ENCODE measurements around the gene TBX21.
"Not testable (repeated sequence)": the region's sequence is repeated elsewhere in the genome, so short reads cannot be mapped to it uniquely, and the experiment has no call there.

The TBX21 gene

DNA sequence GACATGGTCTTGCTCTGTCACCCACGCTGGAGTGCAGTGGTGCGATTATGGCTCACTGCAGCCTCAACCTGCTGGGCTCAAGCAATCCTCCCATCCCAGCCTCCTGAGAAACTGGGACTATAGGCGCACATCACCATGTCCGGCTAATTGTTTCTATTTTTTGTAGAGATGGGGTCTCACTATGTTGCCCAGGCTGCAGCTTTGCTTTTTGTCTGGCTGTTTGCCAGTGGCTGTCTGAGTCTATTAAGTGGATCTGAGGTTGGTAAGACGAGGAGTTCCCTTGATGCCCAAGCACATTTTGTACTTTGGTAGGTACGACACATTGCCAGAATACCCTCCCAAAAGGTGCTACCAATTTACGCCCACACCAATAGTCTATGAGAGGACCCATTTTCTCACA lies 5.1 kb downstream of the TBX21 start:
- Mint-ChIP-seq H3K4me3 (no peak overlapping the region), H3K9me3 (no peaks in the 10 kb centered on the region), H3K27me3 (no peaks in the 10 kb centered on the region), H3K27ac (no peak overlapping the region), H3K36me3 (no peaks in the 10 kb centered on the region), H3K4me1 (peaks cover 62% of the 10 kb centered on the region)
- CTCF ChIA-PET: interaction anchor here (9.9 kb wide), 1 partner anchor 39 kb away, joined by 128 read pairs; no protein-coding TSS in a partner anchor
- no peak for DNase-seq

DNA sequence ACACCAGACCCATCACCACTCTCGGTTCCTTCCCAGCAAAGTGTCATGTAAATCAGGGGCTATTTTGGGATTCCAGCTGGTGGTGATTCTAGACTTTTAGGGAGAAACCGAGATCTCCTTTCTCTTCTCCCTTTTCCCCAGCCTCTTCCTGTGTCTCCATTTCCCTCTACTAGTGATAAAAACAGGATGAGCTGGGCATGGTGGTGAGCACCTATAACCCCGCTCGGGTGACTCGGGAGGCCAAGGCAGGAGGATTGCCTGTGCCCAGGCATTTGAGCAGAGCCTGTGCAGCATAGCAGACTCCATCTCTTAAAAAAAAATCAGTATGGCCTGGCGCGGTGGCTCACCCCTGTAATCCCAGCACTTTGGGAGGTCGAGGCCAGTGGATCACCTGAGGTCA lies 6.1 kb downstream of the TBX21 start:
- H3K4me3 Mint-ChIP-seq: no peak overlapping the region
- H3K9me3 Mint-ChIP-seq: no peaks in the 10 kb centered on the region
- H3K36me3 Mint-ChIP-seq: no peaks in the 10 kb centered on the region
- no peak overlapping the region for H3K27ac Mint-ChIP-seq
- peaks cover 60% of the 10 kb centered on the region for H3K4me1 Mint-ChIP-seq
- H3K27me3 Mint-ChIP-seq: no peaks in the 10 kb centered on the region
- no peak for DNase-seq
- CTCF ChIA-PET: interaction anchor here (9.9 kb wide), 1 partner anchor 40 kb away, joined by 128 read pairs; no protein-coding TSS in a partner anchor

DNA sequence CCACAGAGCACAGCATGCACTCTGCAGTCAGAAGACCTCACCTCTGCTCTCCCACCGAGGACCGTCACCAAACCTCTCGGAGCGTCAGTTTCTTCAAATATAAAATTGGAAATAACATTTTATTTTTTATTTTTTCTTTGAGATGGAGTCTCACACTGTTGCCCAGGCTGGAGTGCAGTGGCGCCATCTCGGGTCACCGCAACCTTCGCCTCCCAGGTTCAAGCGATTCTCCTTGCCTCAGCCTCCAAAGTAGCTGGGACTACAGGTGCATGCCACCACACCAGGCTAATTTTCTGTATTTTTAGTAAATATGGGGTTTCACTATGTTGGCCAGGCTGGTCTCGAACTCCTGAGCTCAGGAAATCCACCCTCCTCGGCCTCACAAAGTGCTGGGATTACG lies 6.9 kb downstream of the TBX21 start:
- not testable (repeated sequence) for H3K27ac Mint-ChIP-seq, H3K27me3 Mint-ChIP-seq, H3K36me3 Mint-ChIP-seq, H3K9me3 Mint-ChIP-seq, DNase-seq, H3K4me3 Mint-ChIP-seq
- CTCF ChIA-PET: interaction anchor here (9.9 kb wide), 1 partner anchor 41 kb away, joined by 128 read pairs; no protein-coding TSS in a partner anchor
- H3K4me1 Mint-ChIP-seq: peaks cover 52% of the 10 kb centered on the region

DNA sequence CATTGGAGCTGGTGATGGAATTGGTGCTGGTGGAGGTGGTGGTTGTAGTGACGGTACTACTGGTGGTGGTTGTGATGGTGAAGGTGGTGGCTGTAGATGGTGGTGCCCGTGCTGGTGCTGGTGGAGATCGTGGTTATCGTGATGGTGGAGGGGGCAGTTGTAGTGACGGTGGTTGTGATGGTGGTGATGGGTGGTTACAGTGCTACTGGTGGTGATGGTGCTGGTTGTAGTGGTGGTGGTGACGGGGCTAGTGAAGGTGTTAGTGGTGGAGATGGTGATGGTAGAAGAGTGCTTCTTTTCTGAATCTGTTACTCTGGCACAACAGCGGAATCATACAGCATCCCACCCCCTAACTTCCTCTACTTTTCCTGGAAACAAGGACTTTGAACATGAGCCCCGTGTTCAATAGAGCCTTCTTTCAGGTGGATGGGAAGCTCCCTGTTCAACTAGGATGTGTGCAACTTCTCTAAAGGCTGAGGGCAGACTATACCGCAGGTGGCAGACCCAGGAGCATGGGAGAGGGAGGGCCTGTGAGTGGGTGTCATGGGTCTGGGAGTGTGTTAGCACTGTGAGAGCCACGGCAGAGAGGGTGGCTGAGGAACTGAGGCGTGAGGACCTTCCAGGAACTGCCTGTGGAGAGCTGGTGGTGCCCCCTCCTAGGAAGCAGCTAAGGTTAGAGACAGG lies 8.2 kb downstream of the TBX21 start:
- Mint-ChIP-seq H3K9me3 (no peaks in the 10 kb centered on the region), H3K27ac (no peak overlapping the region), H3K36me3 (peaks cover 6% of the 10 kb centered on the region), H3K4me3 (no peak overlapping the region), H3K4me1 (peaks cover 39% of the 10 kb centered on the region), H3K27me3 (no peaks in the 10 kb centered on the region)
- CTCF ChIA-PET: interaction anchor here (0.8 to 9.9 kb wide), 9 partner anchors 9 to 78 kb away, joined by 3 to 128 read pairs (median 6); partner anchors contain the start of gene TBX21
- no peak for DNase-seq

DNA sequence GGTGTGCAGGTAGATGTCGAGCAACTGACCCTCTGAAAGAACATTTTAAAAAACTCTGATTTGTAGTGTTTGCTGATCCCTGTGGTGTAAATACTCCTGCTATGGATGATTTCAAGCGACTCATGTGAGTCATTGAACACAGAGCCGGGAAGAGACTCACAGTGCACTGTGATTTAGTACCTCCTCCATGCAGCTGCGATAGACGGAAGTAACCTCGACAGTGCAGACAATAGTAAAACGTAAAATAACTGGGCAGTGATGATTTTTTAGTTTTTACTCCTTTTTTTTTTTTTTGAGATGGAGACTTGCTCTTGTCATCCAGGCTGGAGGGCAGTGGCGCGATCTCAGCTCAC lies 8.7 kb downstream of the TBX21 start:
- Mint-ChIP-seq H3K27ac (no peak overlapping the region), H3K4me3 (no peak overlapping the region), H3K9me3 (no peaks in the 10 kb centered on the region), H3K36me3 (peaks cover 6% of the 10 kb centered on the region), H3K4me1 (peaks cover 34% of the 10 kb centered on the region), H3K27me3 (no peaks in the 10 kb centered on the region)
- CTCF ChIA-PET: interaction anchor here (1.0 to 9.9 kb wide), 7 partner anchors 9 to 78 kb away, joined by 3 to 128 read pairs (median 7); partner anchors contain the start of gene TBX21
- DNase-seq: no peak

DNA sequence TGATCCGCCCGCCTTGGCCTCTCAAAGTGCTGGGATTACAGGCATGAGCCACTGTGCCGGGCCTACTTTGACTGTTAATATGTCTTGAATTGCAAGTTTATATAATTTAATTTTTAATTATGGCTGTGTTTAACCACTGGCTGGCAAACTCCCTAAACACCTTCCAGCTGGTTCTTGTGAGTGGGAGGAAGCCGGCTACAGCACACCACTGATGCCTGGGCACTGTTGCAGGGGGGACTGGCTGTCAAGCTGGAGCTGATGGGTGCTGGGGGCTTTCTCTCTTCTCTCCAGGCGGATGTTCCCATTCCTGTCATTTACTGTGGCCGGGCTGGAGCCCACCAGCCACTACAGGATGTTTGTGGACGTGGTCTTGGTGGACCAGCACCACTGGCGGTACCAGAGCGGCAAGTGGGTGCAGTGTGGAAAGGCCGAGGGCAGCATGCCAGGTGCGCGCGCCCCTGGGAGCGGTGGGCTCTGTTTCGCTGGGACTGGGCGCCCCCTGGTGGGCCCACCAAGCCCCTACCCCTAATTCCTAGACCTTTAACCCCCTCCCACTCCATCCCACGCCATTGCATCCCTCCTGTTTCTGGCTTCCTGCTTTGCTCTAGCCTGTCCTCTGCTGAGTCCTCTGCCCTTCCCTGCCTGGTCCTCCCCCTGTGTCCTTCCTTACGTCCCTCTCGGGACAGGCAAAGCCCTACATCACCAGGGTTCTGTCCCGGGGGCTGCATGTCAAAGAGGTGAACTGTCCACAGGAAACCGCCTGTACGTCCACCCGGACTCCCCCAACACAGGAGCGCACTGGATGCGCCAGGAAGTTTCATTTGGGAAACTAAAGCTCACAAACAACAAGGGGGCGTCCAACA lies 9.5 kb downstream of the TBX21 start:
- Mint-ChIP-seq H3K9me3 (no peaks in the 10 kb centered on the region), H3K4me1 (peaks cover 28% of the 10 kb centered on the region), H3K36me3 (peaks cover 6% of the 10 kb centered on the region), H3K27ac (no peak overlapping the region), H3K4me3 (no peak overlapping the region), H3K27me3 (no peaks in the 10 kb centered on the region)
- CTCF ChIA-PET: interaction anchor here (1.0 to 9.9 kb wide), 7 partner anchors 10 to 79 kb away, joined by 3 to 128 read pairs (median 7); partner anchors contain the start of gene TBX21
- DNase-seq: peak; percentile 65

DNA sequence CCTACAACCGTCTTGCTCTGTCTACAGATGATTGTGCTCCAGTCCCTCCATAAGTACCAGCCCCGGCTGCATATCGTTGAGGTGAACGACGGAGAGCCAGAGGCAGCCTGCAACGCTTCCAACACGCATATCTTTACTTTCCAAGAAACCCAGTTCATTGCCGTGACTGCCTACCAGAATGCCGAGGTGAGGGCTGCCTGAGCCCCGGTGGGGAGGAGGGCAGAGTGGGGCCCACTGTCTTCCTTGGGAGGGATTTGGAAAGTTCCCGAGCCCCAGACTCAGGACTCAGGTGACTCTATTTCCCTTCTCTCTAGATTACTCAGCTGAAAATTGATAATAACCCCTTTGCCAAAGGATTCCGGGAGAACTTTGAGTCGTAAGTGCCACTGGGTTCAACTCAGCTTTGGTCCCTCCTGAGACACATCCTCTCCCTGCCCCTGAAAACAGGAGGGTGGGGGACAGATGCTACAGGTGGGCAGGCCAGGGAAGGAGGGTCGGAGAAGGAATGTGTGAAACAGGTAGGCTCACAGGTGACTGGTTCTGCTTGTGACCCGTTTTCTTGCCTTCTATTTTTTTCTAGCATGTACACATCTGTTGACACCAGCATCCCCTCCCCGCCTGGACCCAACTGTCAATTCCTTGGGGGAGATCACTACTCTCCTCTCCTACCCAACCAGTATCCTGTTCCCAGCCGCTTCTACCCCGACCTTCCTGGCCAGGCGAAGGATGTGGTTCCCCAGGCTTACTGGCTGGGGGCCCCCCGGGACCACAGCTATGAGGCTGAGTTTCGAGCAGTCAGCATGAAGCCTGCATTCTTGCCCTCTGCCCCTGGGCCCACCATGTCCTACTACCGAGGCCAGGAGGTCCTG lies 11.4 kb downstream of the TBX21 start:
- peaks cover 6% of the 10 kb centered on the region for H3K36me3 Mint-ChIP-seq
- H3K27ac Mint-ChIP-seq: no peak overlapping the region

DNA sequence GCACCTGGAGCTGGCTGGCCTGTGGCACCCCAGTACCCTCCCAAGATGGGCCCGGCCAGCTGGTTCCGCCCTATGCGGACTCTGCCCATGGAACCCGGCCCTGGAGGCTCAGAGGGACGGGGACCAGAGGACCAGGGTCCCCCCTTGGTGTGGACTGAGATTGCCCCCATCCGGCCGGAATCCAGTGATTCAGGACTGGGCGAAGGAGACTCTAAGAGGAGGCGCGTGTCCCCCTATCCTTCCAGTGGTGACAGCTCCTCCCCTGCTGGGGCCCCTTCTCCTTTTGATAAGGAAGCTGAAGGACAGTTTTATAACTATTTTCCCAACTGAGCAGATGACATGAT lies 12.0 kb downstream of the TBX21 start:
- Mint-ChIP-seq H3K27me3 (no peaks in the 10 kb centered on the region), H3K4me3 (no peak overlapping the region), H3K9me3 (no peaks in the 10 kb centered on the region), H3K36me3 (peaks cover 6% of the 10 kb centered on the region), H3K4me1 (peaks cover 26% of the 10 kb centered on the region), H3K27ac (no peak overlapping the region)
- DNase-seq: no peak
- CTCF ChIA-PET: interaction anchor here (9.9 kb wide), 1 partner anchor 46 kb away, joined by 128 read pairs; no protein-coding TSS in a partner anchor

More for the DNA sequence above, 11.4 kb downstream of the TBX21 start:
- CTCF ChIA-PET: interaction anchor here (9.9 kb wide), 1 partner anchor 45 kb away, joined by 128 read pairs; no protein-coding TSS in a partner anchor
- no peaks in the 10 kb centered on the region for H3K9me3 Mint-ChIP-seq
- H3K4me3 Mint-ChIP-seq: no peak overlapping the region
- peaks cover 26% of the 10 kb centered on the region for H3K4me1 Mint-ChIP-seq
- DNase-seq: no peak
- no peaks in the 10 kb centered on the region for H3K27me3 Mint-ChIP-seq

DNA sequence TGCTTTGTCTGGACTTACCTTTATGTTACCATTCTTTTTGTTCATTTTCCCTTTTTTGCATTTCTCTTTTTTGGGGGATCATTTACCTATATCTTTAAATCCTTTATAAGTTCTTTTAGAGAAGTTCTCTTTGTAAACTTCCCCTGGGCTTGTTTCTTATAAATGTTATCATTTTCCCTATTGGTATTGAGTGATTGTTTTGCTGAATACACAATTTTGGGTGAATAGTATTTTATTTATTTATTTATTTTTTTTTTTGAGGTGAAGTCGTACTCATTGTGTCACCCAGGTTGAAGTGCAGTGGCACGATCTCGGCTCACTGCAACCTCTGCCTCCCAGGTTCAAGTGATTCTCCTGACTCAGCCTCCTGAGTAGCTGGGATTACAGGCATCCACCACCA lies 18.4 kb downstream of the TBX21 start:
- H3K36me3 Mint-ChIP-seq: no peaks in the 10 kb centered on the region
- H3K9me3 Mint-ChIP-seq: peaks cover 3% of the 10 kb centered on the region
- DNase-seq: no peak
- no peaks in the 10 kb centered on the region for H3K27me3 Mint-ChIP-seq
- no peak overlapping the region for H3K4me3 Mint-ChIP-seq
- H3K4me1 Mint-ChIP-seq: no peaks in the 10 kb centered on the region
- CTCF ChIA-PET: no interaction called here
- no peak overlapping the region for H3K27ac Mint-ChIP-seq

DNA sequence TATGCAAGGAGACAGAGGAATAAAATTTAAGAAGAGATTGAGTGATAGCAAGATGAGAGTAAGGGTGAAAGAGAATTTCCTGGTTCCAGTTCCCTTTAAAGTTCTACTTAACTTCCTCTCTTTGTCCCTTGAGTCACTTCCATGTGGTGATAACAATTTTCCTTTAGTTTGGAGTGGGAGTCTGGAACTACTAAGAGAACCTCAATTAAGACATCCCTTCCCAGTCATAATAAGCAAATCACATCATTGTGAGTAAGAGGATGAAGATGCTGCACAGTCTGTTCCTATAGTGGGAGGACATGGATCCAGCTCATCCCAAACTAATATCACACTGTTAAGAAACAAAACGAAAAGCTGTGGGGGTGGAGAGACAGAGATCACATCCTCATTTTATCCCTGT lies 24.4 kb downstream of the TBX21 start:
- Mint-ChIP-seq H3K4me1 (no peaks in the 10 kb centered on the region), H3K27ac (no peak overlapping the region)

DNA sequence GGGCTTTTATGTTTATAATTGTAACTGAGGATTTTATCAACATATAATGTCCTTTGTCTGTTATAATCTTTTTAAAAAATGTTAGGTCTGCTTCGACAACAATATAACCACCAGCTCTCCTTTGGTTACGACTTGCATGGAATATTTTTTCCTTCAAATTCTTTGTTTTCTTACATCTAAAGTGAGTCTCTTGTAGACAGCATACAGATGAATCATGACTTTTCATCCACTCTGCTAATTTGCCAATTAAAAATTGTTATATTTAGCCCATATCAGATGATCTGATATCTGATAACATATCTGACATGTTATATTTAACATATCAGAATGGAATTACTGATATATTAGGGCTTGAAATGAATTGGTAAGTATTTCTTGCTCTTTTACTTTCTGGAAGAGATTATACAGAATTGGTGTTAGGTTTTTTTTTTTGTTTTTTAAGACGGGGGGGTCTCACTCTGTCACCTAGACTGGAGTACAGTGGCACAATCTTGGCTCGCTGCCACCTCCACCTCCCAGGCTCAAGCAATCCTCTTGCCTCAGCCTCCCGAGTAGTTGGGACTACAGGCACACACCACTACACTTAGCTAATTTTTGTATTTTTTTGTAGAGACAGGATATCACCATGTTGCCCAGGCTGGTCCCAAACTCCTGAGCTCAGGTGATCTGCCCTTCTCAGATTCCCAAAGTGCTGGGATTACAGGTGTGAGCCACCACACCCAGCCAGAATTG lies 27.5 kb downstream of the TBX21 start:
- no peak for DNase-seq
- peaks cover 36% of the 10 kb centered on the region for H3K27me3 Mint-ChIP-seq
- H3K4me1 Mint-ChIP-seq: peaks cover 3% of the 10 kb centered on the region

More for the DNA sequence above, 24.4 kb downstream of the TBX21 start:
- CTCF ChIA-PET: no interaction called here
- H3K9me3 Mint-ChIP-seq: peaks cover 6% of the 10 kb centered on the region
- no peak for DNase-seq
- H3K36me3 Mint-ChIP-seq: no peaks in the 10 kb centered on the region
- peaks cover 29% of the 10 kb centered on the region for H3K27me3 Mint-ChIP-seq
- no peak overlapping the region for H3K4me3 Mint-ChIP-seq

DNA sequence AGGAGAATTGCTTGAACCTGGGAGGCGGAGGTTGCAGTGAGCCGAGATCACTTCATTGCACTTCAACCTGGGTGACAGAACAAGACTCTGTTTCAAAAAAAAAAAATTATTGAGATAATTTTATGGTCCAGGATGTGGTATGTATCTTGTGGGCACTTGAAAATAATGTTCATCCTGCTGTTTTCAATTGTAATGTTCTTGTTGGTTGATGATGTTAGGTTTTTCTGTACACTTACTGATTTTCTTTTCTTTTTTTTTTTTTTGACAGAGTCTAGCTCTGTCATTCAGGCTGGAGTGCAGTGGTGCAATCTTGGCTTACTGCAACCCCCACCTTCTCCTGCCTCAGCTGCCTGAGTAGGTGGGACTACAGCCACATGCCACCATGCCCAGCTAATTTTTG lies 29.7 kb downstream of the TBX21 start:
- CTCF ChIA-PET: interaction anchor here (1.0 kb wide), 1 partner anchor 39 kb away, joined by 3 read pairs; no protein-coding TSS in a partner anchor
- H3K4me3 Mint-ChIP-seq: no peak overlapping the region
- no peak overlapping the region for H3K27ac Mint-ChIP-seq
- H3K4me1 Mint-ChIP-seq: peaks cover 3% of the 10 kb centered on the region
- H3K9me3 Mint-ChIP-seq: peaks cover 2% of the 10 kb centered on the region
- no peak for DNase-seq
- H3K27me3 Mint-ChIP-seq: peaks cover 47% of the 10 kb centered on the region
- no peaks in the 10 kb centered on the region for H3K36me3 Mint-ChIP-seq

More for the DNA sequence above, 27.5 kb downstream of the TBX21 start:
- H3K9me3 Mint-ChIP-seq: peaks cover 6% of the 10 kb centered on the region
- H3K4me3 Mint-ChIP-seq: no peak overlapping the region
- H3K27ac Mint-ChIP-seq: no peak overlapping the region
- CTCF ChIA-PET: no interaction called here
- no peaks in the 10 kb centered on the region for H3K36me3 Mint-ChIP-seq

DNA sequence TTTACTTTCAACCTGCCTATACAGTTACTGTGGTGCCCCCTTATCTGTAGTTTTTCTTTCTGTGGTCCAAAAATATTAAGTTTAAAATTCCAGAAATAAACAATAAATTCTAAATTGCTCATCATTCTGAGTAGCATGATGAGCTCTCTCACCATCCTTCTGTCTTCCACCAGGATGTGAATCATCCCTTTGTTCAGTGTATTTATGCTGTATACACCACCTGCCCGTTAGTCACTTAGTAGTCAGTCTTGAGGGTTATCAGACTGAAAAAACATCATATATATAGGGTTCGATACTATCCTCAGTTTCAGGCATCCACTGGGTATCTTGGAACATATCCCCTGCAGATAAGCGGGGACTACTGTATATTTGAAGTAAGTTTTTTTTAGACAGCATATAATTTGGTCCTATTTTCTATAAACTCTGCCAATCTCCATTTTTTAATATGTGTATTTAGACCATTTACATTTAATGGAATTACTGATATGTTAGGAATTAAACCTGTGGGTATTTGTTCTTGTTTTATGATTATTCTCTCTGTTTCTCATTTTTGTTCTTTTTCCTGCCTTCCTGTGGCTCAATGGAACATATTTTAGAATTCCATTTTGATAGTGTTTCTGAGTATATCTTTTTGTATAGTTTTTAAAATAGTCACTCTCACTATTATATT lies 31.0 kb downstream of the TBX21 start:
- CTCF ChIA-PET: no interaction called here
- Mint-ChIP-seq H3K27me3 (peaks cover 44% of the 10 kb centered on the region), H3K9me3 (peaks cover 2% of the 10 kb centered on the region), H3K27ac (no peak overlapping the region), H3K36me3 (no peaks in the 10 kb centered on the region), H3K4me3 (no peak overlapping the region), H3K4me1 (peaks cover 3% of the 10 kb centered on the region)
- DNase-seq: no peak

All from activated naive CD4-positive, alpha-beta T cell treated with anti-CD3 and anti-CD28 coated beads, Interleukin-2, amount 10 ng/mL, durations not matched to agents 7 days and 5 days (primary cell).